Measurements from ENCODE around the gene PHLDA1.

DNA sequence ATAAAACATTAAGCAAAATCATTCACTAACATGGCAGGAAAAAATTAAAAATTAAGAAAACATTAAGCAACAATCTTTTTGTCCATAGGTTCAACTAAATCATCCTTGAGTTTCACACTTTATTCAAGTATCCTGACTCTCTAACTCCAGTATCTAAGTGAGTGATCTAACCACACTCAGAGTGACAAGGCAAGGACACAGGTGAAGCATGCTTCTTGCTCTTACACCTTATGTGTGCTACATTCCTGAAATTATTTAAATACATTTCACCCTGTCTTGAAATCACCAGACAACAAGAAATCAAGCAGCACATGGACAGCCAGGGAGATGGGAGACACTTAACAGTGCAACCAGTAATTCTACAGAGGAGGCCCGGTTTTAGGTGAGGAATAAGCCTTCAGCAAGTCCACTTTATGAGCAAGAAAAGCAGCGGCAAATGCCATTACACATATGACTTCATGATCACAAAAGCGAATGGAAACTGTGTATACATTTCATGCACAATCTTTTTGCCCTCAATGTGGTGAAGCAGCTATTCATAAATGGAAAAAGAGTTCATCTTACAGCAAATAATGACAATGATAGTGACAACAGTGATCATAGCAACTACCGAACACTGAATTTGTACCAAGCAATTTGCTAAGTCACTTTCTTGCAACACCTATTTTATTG, 37.4 kb downstream of the PHLDA1 start:
- TF ChIP-seq, protein P1, sequence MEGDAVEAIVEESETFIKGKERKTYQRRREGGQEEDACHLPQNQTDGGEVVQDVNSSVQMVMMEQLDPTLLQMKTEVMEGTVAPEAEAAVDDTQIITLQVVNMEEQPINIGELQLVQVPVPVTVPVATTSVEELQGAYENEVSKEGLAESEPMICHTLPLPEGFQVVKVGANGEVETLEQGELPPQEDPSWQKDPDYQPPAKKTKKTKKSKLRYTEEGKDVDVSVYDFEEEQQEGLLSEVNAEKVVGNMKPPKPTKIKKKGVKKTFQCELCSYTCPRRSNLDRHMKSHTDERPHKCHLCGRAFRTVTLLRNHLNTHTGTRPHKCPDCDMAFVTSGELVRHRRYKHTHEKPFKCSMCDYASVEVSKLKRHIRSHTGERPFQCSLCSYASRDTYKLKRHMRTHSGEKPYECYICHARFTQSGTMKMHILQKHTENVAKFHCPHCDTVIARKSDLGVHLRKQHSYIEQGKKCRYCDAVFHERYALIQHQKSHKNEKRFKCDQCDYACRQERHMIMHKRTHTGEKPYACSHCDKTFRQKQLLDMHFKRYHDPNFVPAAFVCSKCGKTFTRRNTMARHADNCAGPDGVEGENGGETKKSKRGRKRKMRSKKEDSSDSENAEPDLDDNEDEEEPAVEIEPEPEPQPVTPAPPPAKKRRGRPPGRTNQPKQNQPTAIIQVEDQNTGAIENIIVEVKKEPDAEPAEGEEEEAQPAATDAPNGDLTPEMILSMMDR (IDR thresholded peaks at IDR 0.05; ENCODE audit: low read depth, low read length), result no peak
- no peak for TF ChIP-seq POLR2A (IDR thresholded peaks at IDR 0.05; ENCODE audit: extremely low read depth, insufficient read length)

All from NB4 (cell line).